Measurements from ENCODE around the gene ARR3.
"Not testable (repeated sequence)": the region's sequence is repeated elsewhere in the genome, so short reads cannot be mapped to it uniquely, and the experiment has no call there.

Gene ARR3

GRCh38 chrX:70268034-70268433 is at the start of gene ARR3:
Gene ARR3, plus strand, starts transcription at chrX:70268334. Its CDS starts 1,052 bp downstream, at chrX:70269386.
- no peak for DNase-seq

- DNase-seq, result no peak
Measured at GRCh38 chrX:70219938-70220764, 48.0 kb upstream of the ARR3 start.

GRCh38 chrX:70226048-70226447 is 42.1 kb upstream of the ARR3 start:
- DNase-seq, result no peak

GRCh38 chrX:70226687-70227086 is 41.4 kb upstream of the ARR3 start:
- no peak for DNase-seq

GRCh38 chrX:70231666-70232065 is 36.5 kb upstream of the ARR3 start:
- DNase-seq, result no peak

GRCh38 chrX:70234355-70234754 is 33.8 kb upstream of the ARR3 start, which contains the start of gene AWAT1:
Gene AWAT1, plus strand, starts transcription at chrX:70234655. Its CDS starts 41 bp downstream, at chrX:70234696.
- no peak for DNase-seq

GRCh38 chrX:70240751-70241150 is 27.4 kb upstream of the ARR3 start:
- no peak for DNase-seq

GRCh38 chrX:70241501-70241900 is 26.6 kb upstream of the ARR3 start:
- DNase-seq, result no peak

- DNase-seq, result not testable (repeated sequence)
Measured at GRCh38 chrX:70243601-70244000, 24.5 kb upstream of the ARR3 start.

- DNase-seq, result no peak
Measured at GRCh38 chrX:70244881-70245280, 23.3 kb upstream of the ARR3 start.

- DNase-seq, result no peak
Measured at GRCh38 chrX:70247252-70247651, 20.9 kb upstream of the ARR3 start.

- DNase-seq, result no peak
Measured at GRCh38 chrX:70252491-70252890, 15.6 kb upstream of the ARR3 start.

GRCh38 chrX:70253377-70254062 is 14.6 kb upstream of the ARR3 start:
- no peak for DNase-seq

GRCh38 chrX:70254063-70254400 is 14.1 kb upstream of the ARR3 start:
- DNase-seq, result no peak

GRCh38 chrX:70254909-70255308 is 13.2 kb upstream of the ARR3 start:
- DNase-seq, result no peak

GRCh38 chrX:70255452-70255851 is 12.7 kb upstream of the ARR3 start:
- DNase-seq, result no peak

- DNase-seq, result no peak
Measured at GRCh38 chrX:70257423-70258288, 10.5 kb upstream of the ARR3 start.

- no peak for DNase-seq
Measured at GRCh38 chrX:70260104-70260503, 8.0 kb upstream of the ARR3 start, which contains the start of gene P2RY4. Gene P2RY4, minus strand, starts transcription at chrX:70260204. Its CDS starts 580 bp downstream, at chrX:70259624.

GRCh38 chrX:70262952-70263567 is 5.1 kb upstream of the ARR3 start:
- DNase-seq, result no peak

- DNase-seq, result no peak
Measured at GRCh38 chrX:70264784-70265183, 3.4 kb upstream of the ARR3 start.

- DNase-seq, result not testable (repeated sequence)
Measured at GRCh38 chrX:70274029-70274428, 5.9 kb downstream of the ARR3 start.

- no peak for DNase-seq
Measured at GRCh38 chrX:70279081-70279480, 10.9 kb downstream of the ARR3 start.

GRCh38 chrX:70280573-70280972 is 12.4 kb downstream of the ARR3 start:
- DNase-seq, result no peak
